ENCODE results near the gene NPAS3.

DNA sequence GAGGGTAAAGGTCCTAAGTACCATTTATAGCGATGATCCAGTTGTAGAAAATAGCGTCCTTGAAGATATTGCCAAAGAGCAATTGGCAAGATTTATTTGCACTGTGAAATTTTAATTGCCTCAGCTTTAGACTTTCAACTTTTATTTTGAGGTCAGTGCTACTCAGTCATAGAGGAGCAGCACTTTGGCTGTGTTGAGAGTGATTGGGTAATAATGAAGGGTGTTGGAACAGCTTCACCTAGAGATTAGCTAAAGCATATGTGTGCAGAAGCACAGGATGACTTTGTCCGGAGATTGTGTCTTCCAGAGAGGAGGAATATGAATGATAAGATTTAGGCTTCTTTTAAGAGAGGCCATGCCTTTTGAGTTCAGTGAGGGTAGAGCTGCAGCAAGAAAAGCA lies 164.8 kb downstream of the NPAS3 start:
- TF ChIP-seq, protein P1, sequence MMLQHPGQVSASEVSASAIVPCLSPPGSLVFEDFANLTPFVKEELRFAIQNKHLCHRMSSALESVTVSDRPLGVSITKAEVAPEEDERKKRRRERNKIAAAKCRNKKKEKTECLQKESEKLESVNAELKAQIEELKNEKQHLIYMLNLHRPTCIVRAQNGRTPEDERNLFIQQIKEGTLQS (IDR thresholded peaks at IDR 0.05; ENCODE audit: insufficient read depth, low read depth, low read length), result no peak
- TF ChIP-seq, protein P2, sequence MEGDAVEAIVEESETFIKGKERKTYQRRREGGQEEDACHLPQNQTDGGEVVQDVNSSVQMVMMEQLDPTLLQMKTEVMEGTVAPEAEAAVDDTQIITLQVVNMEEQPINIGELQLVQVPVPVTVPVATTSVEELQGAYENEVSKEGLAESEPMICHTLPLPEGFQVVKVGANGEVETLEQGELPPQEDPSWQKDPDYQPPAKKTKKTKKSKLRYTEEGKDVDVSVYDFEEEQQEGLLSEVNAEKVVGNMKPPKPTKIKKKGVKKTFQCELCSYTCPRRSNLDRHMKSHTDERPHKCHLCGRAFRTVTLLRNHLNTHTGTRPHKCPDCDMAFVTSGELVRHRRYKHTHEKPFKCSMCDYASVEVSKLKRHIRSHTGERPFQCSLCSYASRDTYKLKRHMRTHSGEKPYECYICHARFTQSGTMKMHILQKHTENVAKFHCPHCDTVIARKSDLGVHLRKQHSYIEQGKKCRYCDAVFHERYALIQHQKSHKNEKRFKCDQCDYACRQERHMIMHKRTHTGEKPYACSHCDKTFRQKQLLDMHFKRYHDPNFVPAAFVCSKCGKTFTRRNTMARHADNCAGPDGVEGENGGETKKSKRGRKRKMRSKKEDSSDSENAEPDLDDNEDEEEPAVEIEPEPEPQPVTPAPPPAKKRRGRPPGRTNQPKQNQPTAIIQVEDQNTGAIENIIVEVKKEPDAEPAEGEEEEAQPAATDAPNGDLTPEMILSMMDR (IDR thresholded peaks at IDR 0.05; ENCODE audit: control extremely low read depth in 1 of 3, insufficient read depth in 1 of 3, low read depth in 1 of 3, low read length in 3 of 3), result no peak
- no peak for TF ChIP-seq EP300 (IDR thresholded peaks at IDR 0.05; ENCODE audit: borderline replicate concordance in 1 of 2, low read depth in 2 of 2, low read length in 2 of 2)
- TF ChIP-seq POLR2A (IDR thresholded peaks at IDR 0.05; ENCODE audit: control extremely low read depth in 1 of 2, low read depth in 2 of 2, low read length in 2 of 2), result no peak
- TF ChIP-seq RAD21 (IDR thresholded peaks at IDR 0.05 in 1 of 2, conservative IDR thresholded peaks at IDR 0.05 in 1 of 2; ENCODE audit: low read depth in 2 of 2, low read length in 2 of 2), result no peak

Measured in H1 (cell line).